Right ventricle myocardium superior (tissue), 1 donor: ENCODE data around the gene IGF2R. TPM values are rescaled to one million over a fixed set of nuclear protein-coding genes. Genes with fewer than 3 reads are reported as not detected.

ENCODE experiments used
- ATAC-seq: fragments of 200-7000 bp; cut with Tn5 transposase; one replicate; pipeline ENCODE4 v1.9.1; 2020; ENCODE audit warnings: mild to moderate bottlenecking; ENCODE audit not compliant: poor library complexity
- DNase-seq: peaks from one replicate; pipeline ENCODE4 v3.0.0-alpha.2; 2020
- intact Hi-C: fragments of 100-400 bp; cut with DNase I; formaldehyde crosslinking; loops from one replicate; pipeline ENCODE4 v1.11.2; 2022
- total RNA-seq: library from RNA; stranded (reverse); fragmentation: NEBNext Ultra II Directional; extraction: Animal tissue kit (Norgen Biotek cat#: 25700); gene quantifications from one replicate; pipeline ENCODE4 v1.2.1, GENCODE V29; 2021
- donor health status: DM: no; HTN: yes; CAD: no; lungs with severe emphysema.

Gene IGF2R
- total RNA-seq, 1 donor from 2014 or later = 68.4 TPM

- intact Hi-C loops = no loop called here
- DNase-seq (no peak), ATAC-seq (no peak)
Observed at GRCh38 chr6:159971341-159972178, 2.7 kb downstream of the IGF2R start.

- ATAC-seq (no peak), DNase-seq (no peak)
- intact Hi-C loops = no loop called here
Observed at GRCh38 chr6:159972506-159973268, 3.8 kb downstream of the IGF2R start.

- no peak for ATAC-seq
- intact Hi-C loops = no loop called here
Observed at GRCh38 chr6:159973406-159973805, 4.5 kb downstream of the IGF2R start.

GRCh38 chr6:159973951-159974350 is 5.1 kb downstream of the IGF2R start:
- peak; percentile 53 for ATAC-seq
- DNase-seq = no peak
- intact Hi-C loops = no loop called here

More at GRCh38 chr6:159973406-159973805, 4.5 kb downstream of the IGF2R start:
- no peak for DNase-seq

GRCh38 chr6:159974932-159975331 is 6.0 kb downstream of the IGF2R start:
- intact Hi-C loops = no loop called here
- ATAC-seq (no peak), DNase-seq (no peak)

- intact Hi-C loops = no loop called here
- DNase-seq = no peak
- ATAC-seq = no peak
Observed at GRCh38 chr6:159976686-159977254, 7.9 kb downstream of the IGF2R start.

GRCh38 chr6:159977255-159977903 is 8.5 kb downstream of the IGF2R start:
- peak; percentile 85 for DNase-seq
- peak; percentile 60 for ATAC-seq
- intact Hi-C loops = no loop called here

- no peak for ATAC-seq
- DNase-seq = no peak
- intact Hi-C loops = no loop called here
Observed at GRCh38 chr6:159977904-159978268, 9.0 kb downstream of the IGF2R start.

- DNase-seq (no peak), ATAC-seq (no peak)
- intact Hi-C loops = no loop called here
Observed at GRCh38 chr6:159978291-159979135, 9.6 kb downstream of the IGF2R start.

GRCh38 chr6:159979136-159979874 is 10.4 kb downstream of the IGF2R start:
- ATAC-seq (peak; percentile 24), DNase-seq (no peak)
- intact Hi-C loops = no loop called here

GRCh38 chr6:159980474-159980873 is 11.6 kb downstream of the IGF2R start:
- intact Hi-C loops = no loop called here
- ATAC-seq = no peak
- no peak for DNase-seq

- DNase-seq (no peak), ATAC-seq (no peak)
- intact Hi-C loops = no loop called here
Observed at GRCh38 chr6:159981071-159981402, 12.2 kb downstream of the IGF2R start.

- DNase-seq (peak; percentile 67), ATAC-seq (peak; percentile 23)
- intact Hi-C loops = no loop called here
Observed at GRCh38 chr6:159981403-159982245, 12.7 kb downstream of the IGF2R start.

GRCh38 chr6:159982731-159983506 is 14.0 kb downstream of the IGF2R start:
- ATAC-seq (peak; percentile 16), DNase-seq (no peak)
- intact Hi-C loops = no loop called here

GRCh38 chr6:159983641-159984080 is 14.8 kb downstream of the IGF2R start:
- ATAC-seq (peak; percentile 14), DNase-seq (peak; percentile 41)
- intact Hi-C loops = no loop called here

GRCh38 chr6:159984268-159984786 is 15.4 kb downstream of the IGF2R start:
- no peak for DNase-seq
- no peak for ATAC-seq
- intact Hi-C loops = no loop called here
